ENCODE results near the gene UBE2O. TPM values are rescaled to one million over a fixed set of nuclear protein-coding genes. Genes with fewer than 3 reads are reported as not detected.

The UBE2O gene
- 19.2 and 21.2 TPM in 2 replicates for total RNA-seq

DNA sequence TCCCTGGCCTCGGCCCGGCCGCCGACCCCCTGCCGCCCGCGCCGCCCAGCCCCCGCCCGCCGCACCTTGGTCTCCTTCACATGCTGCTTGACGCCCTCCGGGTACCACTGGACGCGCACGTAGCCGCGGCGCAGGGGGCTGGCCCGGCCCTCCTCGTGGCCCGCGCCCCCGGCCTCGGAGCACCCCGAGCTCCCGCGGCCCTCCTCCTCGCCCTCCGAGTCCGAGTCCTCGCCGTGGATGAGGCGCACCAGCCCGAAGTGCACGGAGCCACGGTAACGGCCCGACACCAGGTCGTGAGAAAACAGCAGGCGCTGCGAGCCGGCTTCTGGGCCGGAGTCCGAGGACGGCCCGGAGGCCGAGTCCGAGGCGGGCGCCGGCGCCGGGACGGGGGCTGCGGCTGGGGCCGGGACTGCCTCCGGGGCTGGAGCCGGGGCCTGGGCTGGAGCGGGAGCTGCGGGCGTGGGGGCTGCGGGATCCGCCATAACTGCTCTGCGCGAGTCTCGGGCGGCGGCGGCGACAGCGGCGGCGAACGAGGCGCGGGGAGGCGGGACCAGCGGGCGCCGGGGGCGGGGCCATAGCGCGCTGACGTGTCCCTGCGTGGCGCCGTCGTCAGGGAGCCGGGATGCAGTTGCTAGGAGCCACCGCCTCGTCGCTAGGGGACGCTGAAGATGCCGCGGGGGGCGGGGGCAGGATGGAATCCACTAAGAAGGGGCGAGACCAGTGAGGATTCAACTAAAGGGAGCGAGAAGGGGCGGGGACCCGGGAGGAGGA is at the start of gene UBE2O:
TSS of gene UBE2O (minus strand) at position 493 of the 771 bp plus-strand sequence. CDS start at position 482, 11 bp downstream.

GRCh38 chr17:76501018-76501826 is 48.3 kb upstream of the UBE2O start, which contains the start of gene RHBDF2:
TSS of gene RHBDF2 (minus strand) at chr17:76501423. CDS start at chr17:76481524, 19,899 bp downstream.

GRCh38 chr17:76467366-76467765 is 14.4 kb upstream of the UBE2O start, which contains the start of gene AANAT:
TSS of gene AANAT (plus strand) at chr17:76467603. CDS start at chr17:76468747, 1,144 bp downstream.

GRCh38 chr17:76384222-76384986 is 68.5 kb downstream of the UBE2O start, which contains the start of gene SPHK1:
TSS of gene SPHK1 (plus strand) at chr17:76384609. CDS start at chr17:76385645, 1,036 bp downstream.

GRCh38 chr17:76353599-76354316 is 99.2 kb downstream of the UBE2O start, which contains the start of gene PRPSAP1:
TSS of gene PRPSAP1 (minus strand) at chr17:76353916. CDS start at chr17:76353703, 213 bp downstream.

Other genes with a start within 250 kb of the UBE2O start
- gene RNF157, start 212.7 kb downstream of the UBE2O start, total RNA-seq = 1.7 and 5.1 TPM in 2 replicates
- gene UBALD2, start 187.8 kb downstream of the UBE2O start, total RNA-seq = 2.2 and 3.1 TPM in 2 replicates
- gene QRICH2, start 144.9 kb downstream of the UBE2O start, total RNA-seq = 2.0 and 5.1 TPM in 2 replicates
- 40.0 and 46.1 TPM in 2 replicates for gene PRPSAP1, start 99.2 kb downstream of the UBE2O start, total RNA-seq
- gene SPHK1, start 68.5 kb downstream of the UBE2O start, total RNA-seq = 19.2 and 28.9 TPM in 2 replicates
- 0.17 TPM in 1 of 2 replicates, not detected in the other for gene AANAT, start 14.5 kb upstream of the UBE2O start, total RNA-seq
- gene RHBDF2, start 48.3 kb upstream of the UBE2O start, total RNA-seq = 0.58 and 8.4 TPM in 2 replicates
- gene CYGB, start 84.6 kb upstream of the UBE2O start, total RNA-seq = 46.0 and 123 TPM in 2 replicates
- 10.2 and 14.7 TPM in 2 replicates for gene PRCD, start 86.9 kb upstream of the UBE2O start, total RNA-seq
- gene ST6GALNAC2, start 132.7 kb upstream of the UBE2O start, total RNA-seq = 0.73 and 3.0 TPM in 2 replicates
- not detected in 2 replicates for gene ST6GALNAC1, start 190.6 kb upstream of the UBE2O start, total RNA-seq